ES-I3 (cell line): ENCODE results near the gene C18orf63.
"Not testable (repeated sequence)": the region's sequence is repeated elsewhere in the genome, so short reads cannot be mapped to it uniquely, and the experiment has no call there.

ENCODE experiments used
- H3K36me3 ChIP-seq: 2 replicates; pipeline ENCODE4 v1.6.1; 2013; ENCODE audit warnings: mild to moderate bottlenecking, low read length, control low read depth, moderate library complexity; ENCODE audit not compliant: insufficient read depth
- H3K4me1 ChIP-seq: 2 replicates; pipeline ENCODE4 v1.6.1; 2013; ENCODE audit warnings: mild to moderate bottlenecking, control low read depth, low read length; ENCODE audit not compliant: insufficient read depth
- H3K9ac ChIP-seq: 2 replicates; pipeline ENCODE4 v1.6.1; 2013; ENCODE audit warnings: low read depth, mild to moderate bottlenecking, low read length, moderate library complexity
- H3K9me3 ChIP-seq: 2 replicates; pipeline ENCODE4 v1.6.1; 2013; ENCODE audit warnings: mild to moderate bottlenecking, low read length, moderate library complexity; ENCODE audit not compliant: control insufficient read depth, insufficient read depth

C18orf63 gene

DNA sequence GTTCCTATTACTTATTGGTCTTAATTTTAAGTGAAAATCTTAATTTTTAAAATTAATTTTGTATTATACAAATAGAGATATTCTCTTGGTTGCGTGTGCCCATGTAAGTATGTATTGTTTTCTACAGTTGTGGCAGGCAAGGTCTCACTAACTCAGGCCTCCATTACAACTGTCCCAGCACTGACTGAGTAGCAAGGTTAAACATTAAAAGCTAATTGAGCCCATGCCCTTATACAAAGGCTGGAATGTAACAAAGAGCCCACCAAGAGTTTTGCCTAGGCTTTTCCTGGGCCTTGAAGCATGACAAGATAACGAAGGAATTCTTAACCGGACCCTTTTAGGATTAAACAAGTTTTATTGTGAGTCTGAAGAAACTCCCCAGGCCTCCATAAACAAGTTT lies 11.2 kb downstream of the C18orf63 start:
- not testable (repeated sequence) for H3K9ac ChIP-seq, H3K9me3 ChIP-seq, H3K4me1 ChIP-seq, H3K36me3 ChIP-seq

DNA sequence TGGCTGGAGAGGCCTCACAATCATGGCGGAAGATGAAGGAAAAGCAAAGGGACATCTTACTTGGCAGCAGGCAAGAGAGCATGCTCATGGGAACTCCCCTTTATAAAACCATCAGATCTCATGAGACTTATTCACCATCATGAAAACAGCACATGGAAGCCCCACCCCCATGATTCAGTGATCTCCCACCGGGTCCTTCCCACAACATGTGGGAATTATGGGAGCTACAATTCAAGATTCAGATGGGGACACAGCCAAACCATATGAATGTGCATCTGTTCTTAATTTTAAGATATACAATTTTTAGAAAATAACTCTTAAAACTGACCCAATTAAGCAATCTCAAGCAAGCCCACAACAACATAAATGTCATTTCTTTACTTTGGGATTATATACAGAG lies 12.6 kb downstream of the C18orf63 start:
- H3K36me3 ChIP-seq, result no peaks in the 10 kb centered on the region
- no peaks in the 10 kb centered on the region for H3K4me1 ChIP-seq
- no peaks in the 10 kb centered on the region for H3K9me3 ChIP-seq
- no peak overlapping the region for H3K9ac ChIP-seq

DNA sequence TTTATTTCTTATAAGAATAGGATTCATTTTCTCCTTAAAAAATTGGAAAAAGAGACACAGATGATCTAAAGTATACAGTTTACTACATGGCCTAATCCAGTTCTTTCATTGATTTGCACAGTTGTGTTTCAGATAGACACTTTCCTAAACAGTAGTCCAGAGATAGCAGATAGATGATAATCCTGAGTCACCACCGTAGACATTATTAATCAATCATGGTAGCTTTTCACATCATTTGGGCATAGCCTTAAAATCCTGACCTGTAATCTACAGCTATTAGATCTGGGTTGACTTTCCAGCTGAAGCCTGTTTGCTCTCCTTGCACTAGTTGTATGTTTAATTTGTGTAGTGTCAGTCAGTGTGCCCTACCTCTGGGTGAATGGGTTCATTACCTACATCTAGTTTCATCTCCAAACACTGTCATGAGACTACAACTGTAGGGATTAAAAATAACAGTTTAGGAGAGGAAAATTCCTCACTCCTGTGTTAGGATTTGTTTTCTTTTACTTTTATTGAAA lies 14.1 kb downstream of the C18orf63 start:
- no peaks in the 10 kb centered on the region for H3K4me1 ChIP-seq
- no peaks in the 10 kb centered on the region for H3K9me3 ChIP-seq
- H3K9ac ChIP-seq, result no peak overlapping the region
- H3K36me3 ChIP-seq, result no peaks in the 10 kb centered on the region

DNA sequence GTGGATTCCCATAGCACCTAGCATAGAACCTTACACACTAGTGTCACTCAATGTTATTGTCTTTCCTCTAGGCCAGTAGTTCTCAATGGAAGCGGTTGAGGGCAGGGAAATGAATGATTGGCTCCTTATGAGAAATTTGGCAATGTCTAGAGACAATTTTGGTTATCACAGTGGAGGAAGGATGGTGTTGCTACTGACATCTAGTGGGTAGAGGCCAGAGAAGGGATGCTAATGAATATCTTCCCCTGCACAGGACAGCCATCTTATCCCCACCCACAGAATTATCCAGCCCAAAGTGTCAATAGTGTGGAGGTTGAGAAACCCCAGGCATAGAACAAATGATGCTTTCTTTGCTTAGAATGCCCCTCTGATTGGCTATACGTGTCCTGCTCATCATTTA lies 15.8 kb downstream of the C18orf63 start:
- H3K4me1 ChIP-seq, result no peaks in the 10 kb centered on the region
- no peak overlapping the region for H3K9ac ChIP-seq
- no peaks in the 10 kb centered on the region for H3K9me3 ChIP-seq
- H3K36me3 ChIP-seq, result no peaks in the 10 kb centered on the region

DNA sequence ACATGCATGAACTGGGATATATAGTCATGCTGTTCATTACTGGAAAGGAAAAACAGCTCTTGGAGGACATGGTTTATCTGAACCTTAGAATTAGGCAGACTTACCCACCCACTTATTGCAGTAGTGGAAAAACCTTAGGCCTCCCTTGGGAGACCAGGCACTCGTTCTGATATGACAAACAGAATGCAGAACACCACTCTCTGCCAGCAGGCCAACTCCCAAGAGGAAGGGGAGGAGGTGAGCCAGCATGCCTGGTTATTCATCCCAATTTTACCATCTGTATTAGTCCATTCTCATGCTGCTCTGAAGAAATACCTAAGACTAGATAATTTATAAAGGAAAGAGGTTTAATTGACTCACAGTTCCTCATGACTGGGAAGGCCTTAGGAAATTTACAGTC lies 17.5 kb downstream of the C18orf63 start:
- no peaks in the 10 kb centered on the region for H3K4me1 ChIP-seq
- H3K36me3 ChIP-seq, result no peaks in the 10 kb centered on the region
- H3K9me3 ChIP-seq, result no peaks in the 10 kb centered on the region
- H3K9ac ChIP-seq, result no peak overlapping the region

DNA sequence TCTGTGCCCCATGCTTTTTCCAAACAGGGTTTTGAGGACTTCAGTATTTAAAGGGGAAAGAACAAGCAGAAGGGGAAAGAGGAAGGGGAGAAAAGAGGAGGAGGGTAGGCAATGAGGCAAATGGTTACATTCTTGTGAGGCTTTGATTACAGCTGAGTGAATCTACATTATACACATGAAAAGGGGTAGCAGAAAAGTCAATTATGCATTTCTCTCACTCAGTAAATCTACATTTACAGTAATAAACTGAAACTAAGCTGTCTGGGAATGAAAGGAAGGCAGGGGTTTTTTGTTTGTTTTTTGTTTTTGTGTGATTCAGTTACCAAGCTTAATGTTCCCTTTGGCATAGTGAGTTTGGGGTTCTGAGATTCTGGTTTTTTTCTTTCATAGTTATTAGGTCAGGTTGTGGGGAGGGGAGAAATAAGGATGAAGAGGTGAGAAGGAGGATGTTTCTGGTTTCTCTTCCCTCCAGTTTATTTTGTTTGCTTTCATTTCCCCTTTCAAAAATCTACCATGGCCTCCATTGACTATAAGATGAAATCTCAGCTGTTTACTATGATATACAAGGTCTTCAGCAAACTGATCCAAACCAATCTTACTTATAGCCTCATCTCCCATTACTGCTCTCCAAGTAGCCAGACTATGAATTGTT lies 18.7 kb downstream of the C18orf63 start:
- H3K9me3 ChIP-seq, result no peaks in the 10 kb centered on the region
- no peaks in the 10 kb centered on the region for H3K36me3 ChIP-seq
- H3K4me1 ChIP-seq, result no peaks in the 10 kb centered on the region
- no peak overlapping the region for H3K9ac ChIP-seq

DNA sequence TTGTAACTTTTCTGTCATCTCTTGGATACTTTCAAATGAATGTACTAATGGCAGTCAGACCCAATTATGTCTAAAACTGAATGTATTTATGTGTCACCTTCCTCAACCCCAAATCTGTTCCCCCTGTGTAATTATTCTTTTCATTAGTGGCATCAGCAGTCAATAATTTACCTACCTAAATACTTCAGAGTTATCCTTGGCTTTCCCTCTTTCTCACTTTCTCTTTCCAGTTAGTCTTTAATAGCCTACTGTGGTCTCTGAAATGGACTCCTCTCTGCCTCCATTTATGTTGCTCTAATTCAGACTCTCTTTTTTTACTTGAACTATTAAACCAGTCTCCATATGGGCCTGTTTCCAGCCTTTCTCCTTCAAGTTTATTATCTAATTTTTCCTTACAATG lies 21.0 kb downstream of the C18orf63 start:
- Histone ChIP-seq H3K9ac (no peak overlapping the region), H3K36me3 (no peaks in the 10 kb centered on the region), H3K9me3 (no peaks in the 10 kb centered on the region), H3K4me1 (no peaks in the 10 kb centered on the region)

DNA sequence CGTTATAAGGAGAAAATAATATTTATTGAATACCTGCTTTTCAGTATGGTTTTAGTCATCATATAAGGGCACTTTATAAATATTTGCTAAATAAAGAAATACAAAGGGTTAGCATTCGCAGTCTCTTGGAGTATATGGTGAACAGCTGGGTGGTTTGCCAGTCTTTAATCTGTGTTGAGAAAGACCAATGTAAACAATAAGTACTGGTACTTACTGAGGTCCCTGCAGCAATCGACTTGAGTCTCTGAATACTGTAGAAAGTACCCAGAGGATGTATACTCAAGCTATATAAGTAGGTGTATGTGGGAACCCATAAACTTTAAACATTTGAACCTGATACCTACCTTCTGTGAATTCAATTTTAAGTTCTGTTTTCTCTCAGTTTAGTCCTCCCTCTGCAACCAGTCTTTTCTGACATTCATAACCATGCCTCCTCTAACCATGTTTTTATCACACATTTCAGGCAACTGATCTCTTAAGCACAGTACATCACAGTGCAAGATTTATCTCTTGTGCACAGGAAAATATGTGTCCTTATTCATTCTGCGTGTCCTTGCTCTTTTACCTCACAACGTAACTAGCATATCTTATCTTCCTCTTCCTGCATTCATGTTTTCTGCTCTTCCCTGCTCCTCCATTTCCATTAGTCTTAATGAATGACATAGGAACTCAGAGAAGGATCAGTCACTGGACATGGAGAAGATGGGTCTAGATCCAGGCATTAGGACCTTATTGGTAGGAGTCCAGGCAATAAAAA lies 21.7 kb downstream of the C18orf63 start:
- Histone ChIP-seq H3K9me3 (no peaks in the 10 kb centered on the region), H3K9ac (no peak overlapping the region), H3K36me3 (no peaks in the 10 kb centered on the region), H3K4me1 (no peaks in the 10 kb centered on the region)

DNA sequence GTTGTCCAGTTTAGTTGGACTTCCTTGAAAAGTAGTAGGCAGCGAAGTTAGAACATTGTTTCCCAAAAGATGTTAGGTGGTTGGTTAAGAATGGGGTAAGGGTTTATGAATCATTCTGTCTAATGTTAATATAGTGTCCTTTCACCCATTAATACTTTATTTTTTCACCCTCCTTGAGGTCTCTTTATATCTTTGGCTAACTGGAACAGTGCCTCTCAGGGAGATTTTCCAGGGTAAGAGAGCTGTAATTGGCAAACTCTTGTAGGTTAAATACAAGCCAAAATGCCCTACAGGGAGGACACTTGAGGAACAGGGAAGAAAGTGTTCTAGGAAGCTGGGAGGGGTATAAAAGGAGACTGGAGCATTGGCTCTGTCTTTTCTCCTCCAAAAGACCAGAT lies 22.3 kb downstream of the C18orf63 start:
- Histone ChIP-seq H3K9me3 (no peaks in the 10 kb centered on the region), H3K36me3 (no peaks in the 10 kb centered on the region), H3K9ac (no peak overlapping the region)

DNA sequence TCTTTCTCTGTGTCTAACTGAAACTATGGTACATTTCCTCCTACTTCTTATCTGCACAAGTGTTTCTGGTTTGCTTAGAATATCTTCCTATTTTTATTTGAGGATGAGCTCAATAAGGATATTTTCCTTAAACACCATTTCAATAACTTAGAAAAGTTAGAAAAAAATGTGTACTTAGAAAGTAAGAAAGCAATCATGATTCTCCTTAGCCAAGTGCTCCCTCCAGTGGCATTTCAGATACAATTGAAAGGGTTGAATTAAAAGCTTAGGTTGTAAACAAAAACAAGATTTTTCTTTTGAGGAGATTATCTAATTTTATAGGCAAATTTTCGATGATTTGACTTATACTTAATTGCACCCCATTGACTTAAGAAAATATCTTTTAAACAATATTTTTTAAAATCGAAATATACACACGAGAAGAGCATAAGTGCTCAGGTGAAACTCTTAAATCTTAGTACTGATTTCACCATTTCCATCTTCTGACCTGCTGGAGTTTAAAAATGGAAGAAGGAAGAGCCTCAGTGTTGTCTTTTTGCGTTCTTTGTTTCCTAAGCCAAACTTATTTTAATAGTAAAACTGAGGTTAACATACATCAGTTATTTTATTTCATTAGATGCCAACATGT lies 26.9 kb downstream of the C18orf63 start:
- Histone ChIP-seq H3K9me3 (no peaks in the 10 kb centered on the region), H3K36me3 (no peaks in the 10 kb centered on the region), H3K9ac (no peak overlapping the region), H3K4me1 (no peaks in the 10 kb centered on the region)

More for the DNA sequence above, 22.3 kb downstream of the C18orf63 start:
- no peaks in the 10 kb centered on the region for H3K4me1 ChIP-seq

DNA sequence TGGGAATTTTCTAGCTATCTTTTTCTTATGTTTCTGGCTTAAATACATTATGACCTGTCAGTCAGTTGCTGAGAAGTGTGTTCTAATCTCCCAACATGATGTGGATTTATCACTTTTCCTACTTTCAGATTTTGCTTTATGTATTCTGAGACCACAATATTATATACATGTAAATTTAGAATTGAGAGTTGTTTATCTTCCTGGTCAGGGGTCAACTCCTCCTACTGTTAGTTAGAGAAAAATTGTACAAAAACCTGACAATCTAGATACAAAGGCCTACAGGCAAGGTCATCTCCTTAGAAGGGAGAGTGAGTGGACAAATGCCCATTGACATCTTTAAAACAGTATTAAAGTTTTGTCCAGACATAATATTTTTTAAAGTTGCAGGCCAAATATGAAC lies 30.6 kb downstream of the C18orf63 start:
- Histone ChIP-seq H3K9me3 (no peaks in the 10 kb centered on the region; the same call in 1 of the 2 replicates), H3K9ac (no peak overlapping the region), H3K36me3 (no peaks in the 10 kb centered on the region), H3K4me1 (peaks cover 2% of the 10 kb centered on the region; the same call in 1 of the 2 replicates)

DNA sequence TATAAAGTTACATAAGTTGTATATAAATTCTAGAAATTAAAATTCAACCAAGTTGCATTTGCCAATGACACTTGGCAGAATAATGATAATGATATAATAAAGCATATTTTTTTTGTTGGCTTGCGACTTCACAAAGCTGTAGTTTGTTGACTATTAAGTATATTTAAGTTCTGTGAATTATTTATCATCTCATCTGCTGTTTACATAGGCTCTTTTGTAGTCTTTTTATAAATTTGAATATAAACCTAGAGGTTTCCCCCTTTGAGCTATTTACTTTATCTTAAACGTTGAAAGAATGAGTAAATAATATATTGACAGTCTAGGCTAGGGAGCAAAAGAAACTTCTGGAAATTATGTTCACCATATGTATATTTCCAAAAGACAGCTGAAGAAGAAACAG lies 32.9 kb downstream of the C18orf63 start:
- Histone ChIP-seq H3K9me3 (no peaks in the 10 kb centered on the region; the same call in 1 of the 2 replicates), H3K9ac (no peak overlapping the region), H3K4me1 (peaks cover 5% of the 10 kb centered on the region; the same call in 1 of the 2 replicates), H3K36me3 (no peaks in the 10 kb centered on the region)

DNA sequence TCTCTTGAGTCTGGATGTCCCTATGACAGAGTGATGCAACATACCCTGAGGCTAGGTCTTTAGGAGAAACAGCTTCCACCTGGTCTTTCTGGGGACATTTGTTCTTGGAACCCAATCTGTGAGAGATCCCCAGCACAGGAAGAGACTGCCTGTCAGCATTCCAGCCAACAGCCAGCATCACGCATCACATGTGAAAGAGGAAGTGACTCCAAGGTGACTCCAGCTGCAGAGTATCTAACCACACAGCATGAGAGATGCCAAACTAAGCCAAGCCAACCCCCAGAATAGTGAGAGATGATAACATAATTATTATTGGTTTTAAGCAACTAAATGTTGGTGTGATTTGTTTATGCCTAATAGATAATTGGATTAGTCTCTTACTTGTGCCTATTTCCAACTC lies 35.7 kb downstream of the C18orf63 start:
- H3K9me3 ChIP-seq, result no peaks in the 10 kb centered on the region; the same call in 1 of the 2 replicates
- H3K4me1 ChIP-seq, result peaks cover 5% of the 10 kb centered on the region; the same call in 1 of the 2 replicates
- H3K9ac ChIP-seq, result no peak overlapping the region
- H3K36me3 ChIP-seq, result no peaks in the 10 kb centered on the region

DNA sequence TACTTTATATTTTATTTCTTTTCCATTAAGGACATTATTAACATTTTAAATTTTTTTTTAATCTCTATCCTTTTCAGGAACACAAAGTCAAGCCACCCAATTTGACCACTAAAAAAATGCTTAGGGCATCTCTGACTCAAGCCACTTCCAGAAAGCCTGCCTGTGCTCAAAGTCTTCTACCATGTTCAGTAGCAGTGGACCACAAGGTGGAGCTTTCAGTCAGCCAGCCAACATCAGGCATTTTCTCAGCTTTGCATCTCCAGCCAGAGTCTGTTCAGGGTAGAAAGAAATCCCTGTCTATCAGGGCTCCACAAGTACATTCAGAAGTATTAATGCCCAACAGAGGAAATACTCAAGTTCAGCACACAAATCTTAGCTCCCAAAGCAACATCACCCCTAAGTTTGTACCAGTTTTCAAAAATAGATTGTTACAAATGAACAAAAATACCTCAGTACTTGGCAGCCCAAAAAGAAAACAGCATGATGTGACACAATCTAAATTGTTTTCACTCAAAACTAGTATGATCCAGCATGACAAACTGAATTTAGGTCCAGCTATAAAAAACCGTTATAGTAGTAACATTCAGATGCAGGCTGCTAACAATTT lies 37.6 kb downstream of the C18orf63 start:
- H3K9ac ChIP-seq, result no peak overlapping the region
- no peaks in the 10 kb centered on the region; the same call in 1 of the 2 replicates for H3K9me3 ChIP-seq
- peaks cover 5% of the 10 kb centered on the region; the same call in 1 of the 2 replicates for H3K4me1 ChIP-seq
- H3K36me3 ChIP-seq, result no peaks in the 10 kb centered on the region
